Ascending aorta (tissue), 2 donors: ENCODE measurements around the gene SMTNL1. TPM values are rescaled to one million over a fixed set of nuclear protein-coding genes. Genes with fewer than 3 reads are reported as not detected.

Experiments
- DNase-seq, 2 donors: peaks; one replicate each; pipeline ENCODE4 v3.0.0-alpha.2; 2019; ENCODE audit warnings: low spot score in 2 of 2
- H3K27ac ChIP-seq, 2 donors: fragments of 200-600 bp; sonication (generic); one replicate each; pipeline ENCODE4 v1.5.1; 2016 to 2017; ENCODE audit warnings: mild to moderate bottlenecking in 1 of 2
- H3K27me3 ChIP-seq: fragments of 200-600 bp; sonication (generic); one replicate; pipeline ENCODE4 v1.5.1; 2017
- H3K36me3 ChIP-seq, 2 donors: fragments of 200-600 bp; sonication (generic); one replicate each; pipeline ENCODE4 v1.5.1; 2016
- H3K4me1 ChIP-seq, 2 donors: fragments of 200-600 bp; sonication (generic); one replicate each; pipeline ENCODE4 v1.5.1; 2016 to 2017; ENCODE audit warnings: mild to moderate bottlenecking in 1 of 2
- H3K4me3 ChIP-seq, 2 donors: fragments of 200-600 bp; sonication (generic); one replicate each; pipeline ENCODE4 v1.5.1; 2016 to 2017; ENCODE audit warnings: mild to moderate bottlenecking in 1 of 2
- H3K9me3 ChIP-seq, 2 donors: fragments of 200-600 bp; sonication (generic); one replicate each; pipeline ENCODE4 v1.5.1; 2016
- intact Hi-C: fragments of 100-400 bp; cut with DNase I; formaldehyde crosslinking; loops from one replicate; pipeline ENCODE4 v1.15.1; 2023
- total RNA-seq: library from RNA; depleted of rRNA; stranded (reverse); fragments of >200 nt; gene quantifications from one replicate; pipeline ENCODE4 v1.1.0, GENCODE V29; 2016
- TF ChIP-seq, protein P1 (sequence below), 3 experiments: fragments of 200-600 bp in 2 of 3; fragments of 450-650 bp in 1 of 3; sonication (generic) in 2 of 3; IDR thresholded peaks; one replicate each; pipeline ENCODE4 v1.5.1; 2016 to 2019; ENCODE audit warnings: antibody characterized with exemption in 3 of 3, mild to moderate bottlenecking in 1 of 3, moderate library complexity in 1 of 3

SMTNL1 gene
- total RNA-seq, 1 donor from 2014 or later, result not detected

DNA sequence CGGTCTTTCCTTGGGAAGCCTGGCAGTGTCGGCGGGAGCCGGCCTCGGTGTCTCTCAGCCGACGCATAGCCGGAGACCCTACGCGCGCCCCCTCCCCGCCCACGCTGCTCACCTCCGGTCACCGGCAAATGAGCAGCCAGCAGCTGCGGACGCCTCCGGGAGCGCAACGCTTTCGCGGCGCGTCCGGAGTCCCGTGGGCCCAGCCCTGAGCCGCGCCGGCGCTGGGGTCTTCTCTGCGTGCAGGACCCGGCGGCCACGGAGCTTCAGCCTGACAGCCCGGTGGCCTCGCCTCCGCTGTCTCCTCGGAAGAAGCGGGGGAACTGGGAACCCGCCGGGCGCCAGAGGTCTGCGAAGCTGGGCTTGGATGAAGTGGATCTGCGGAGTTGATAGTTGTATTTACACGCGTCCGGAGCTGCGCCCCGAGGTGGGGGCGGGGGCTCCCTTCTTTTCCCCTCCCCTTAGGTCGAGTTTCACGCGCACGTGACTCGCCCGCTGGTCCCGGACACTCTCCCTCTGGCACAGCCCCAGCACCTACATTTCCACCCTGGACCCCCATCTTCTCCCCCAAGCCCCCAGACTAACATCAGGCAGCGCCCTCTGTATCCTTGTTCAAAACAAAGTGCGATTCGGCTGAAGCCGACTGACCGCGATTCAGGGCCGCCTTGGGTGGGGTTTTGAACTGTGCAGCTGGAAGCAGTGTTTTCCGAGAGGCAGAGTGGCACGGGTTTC, 21.9 kb upstream of the SMTNL1 start, which contains the start of gene SLC43A1:
Gene SLC43A1 (minus strand): TSS at position 371 of the 729 bp plus-strand sequence. CDS start 1,591 bp downstream, outside the sequence.
- peak in 1 of 2 donors; percentile 71 for DNase-seq
- intact Hi-C loops, result loop anchor here (2.0 kb wide), 1 partner anchor 17 kb away; no protein-coding TSS in a partner anchor
- Histone ChIP-seq H3K27me3 (no peaks in the 10 kb centered on the region), H3K27ac (peak within 1 kb of the TSS; percentile 56 to 60), H3K9me3 (no peaks in the 10 kb centered on the region), H3K36me3 (no peaks in the 10 kb centered on the region), H3K4me1 (peaks cover 0 to 8% of the 10 kb centered on the region in 2 donors), H3K4me3 (peak within 1 kb of the TSS; percentile 72 to 86)
- TF ChIP-seq, protein P1, sequence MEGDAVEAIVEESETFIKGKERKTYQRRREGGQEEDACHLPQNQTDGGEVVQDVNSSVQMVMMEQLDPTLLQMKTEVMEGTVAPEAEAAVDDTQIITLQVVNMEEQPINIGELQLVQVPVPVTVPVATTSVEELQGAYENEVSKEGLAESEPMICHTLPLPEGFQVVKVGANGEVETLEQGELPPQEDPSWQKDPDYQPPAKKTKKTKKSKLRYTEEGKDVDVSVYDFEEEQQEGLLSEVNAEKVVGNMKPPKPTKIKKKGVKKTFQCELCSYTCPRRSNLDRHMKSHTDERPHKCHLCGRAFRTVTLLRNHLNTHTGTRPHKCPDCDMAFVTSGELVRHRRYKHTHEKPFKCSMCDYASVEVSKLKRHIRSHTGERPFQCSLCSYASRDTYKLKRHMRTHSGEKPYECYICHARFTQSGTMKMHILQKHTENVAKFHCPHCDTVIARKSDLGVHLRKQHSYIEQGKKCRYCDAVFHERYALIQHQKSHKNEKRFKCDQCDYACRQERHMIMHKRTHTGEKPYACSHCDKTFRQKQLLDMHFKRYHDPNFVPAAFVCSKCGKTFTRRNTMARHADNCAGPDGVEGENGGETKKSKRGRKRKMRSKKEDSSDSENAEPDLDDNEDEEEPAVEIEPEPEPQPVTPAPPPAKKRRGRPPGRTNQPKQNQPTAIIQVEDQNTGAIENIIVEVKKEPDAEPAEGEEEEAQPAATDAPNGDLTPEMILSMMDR (IDR thresholded peaks at IDR 0.05), result no peak

DNA sequence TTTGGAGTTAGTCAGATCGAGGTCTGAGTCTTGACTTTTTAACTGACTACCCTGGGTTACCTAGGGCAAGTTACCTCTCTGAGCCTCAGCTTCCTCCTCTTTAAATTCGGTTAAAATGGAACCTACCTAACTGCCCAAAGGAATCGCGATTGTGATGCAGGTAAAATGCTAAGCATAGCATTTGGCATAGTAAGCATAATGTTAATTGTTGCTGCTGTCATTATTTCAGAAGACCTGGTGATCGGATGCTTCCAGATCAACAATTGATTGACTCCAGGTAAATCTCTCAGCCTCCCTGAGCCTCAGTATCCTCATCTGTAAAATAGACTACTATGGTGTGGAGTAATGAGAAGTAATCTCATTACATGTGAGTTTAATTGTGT, 21.3 kb upstream of the SMTNL1 start:
- TF ChIP-seq, protein P1 (IDR thresholded peaks at IDR 0.05), result no peak
- H3K27ac ChIP-seq, result no peak overlapping the region
- H3K36me3 ChIP-seq, result no peaks in the 10 kb centered on the region
- no peak for DNase-seq
- H3K4me1 ChIP-seq, result peaks cover 0 to 8% of the 10 kb centered on the region in 2 donors
- peak overlapping the region; percentile 72 to 86 for H3K4me3 ChIP-seq
- H3K27me3 ChIP-seq, result no peaks in the 10 kb centered on the region
- intact Hi-C loops, result no loop called here
- no peaks in the 10 kb centered on the region for H3K9me3 ChIP-seq

DNA sequence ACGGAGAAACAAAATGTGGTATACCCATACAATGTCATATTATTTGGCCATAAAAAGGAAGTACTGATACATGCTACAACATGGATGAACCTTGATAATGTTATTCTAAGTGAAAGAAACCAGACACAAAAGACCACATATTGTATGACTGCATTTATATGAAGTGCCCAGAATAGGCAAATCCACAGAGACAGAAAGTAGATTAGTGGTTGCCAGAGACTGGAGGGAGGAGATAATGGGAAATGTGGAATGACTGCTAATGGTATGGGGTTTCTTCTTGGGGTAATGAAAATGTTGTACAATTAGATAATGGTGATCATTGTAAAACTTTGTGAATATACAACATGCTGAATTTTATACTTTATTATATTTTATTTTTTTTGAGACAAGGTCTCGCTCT, 16.3 kb upstream of the SMTNL1 start:
- Histone ChIP-seq H3K27me3 (no peaks in the 10 kb centered on the region), H3K9me3 (no peaks in the 10 kb centered on the region), H3K27ac (no peak overlapping the region), H3K4me3 (no peak overlapping the region), H3K4me1 (no peaks in the 10 kb centered on the region), H3K36me3 (no peaks in the 10 kb centered on the region)
- intact Hi-C loops, result no loop called here
- DNase-seq, result no peak
- TF ChIP-seq, protein P1 (IDR thresholded peaks at IDR 0.05), result no peak

DNA sequence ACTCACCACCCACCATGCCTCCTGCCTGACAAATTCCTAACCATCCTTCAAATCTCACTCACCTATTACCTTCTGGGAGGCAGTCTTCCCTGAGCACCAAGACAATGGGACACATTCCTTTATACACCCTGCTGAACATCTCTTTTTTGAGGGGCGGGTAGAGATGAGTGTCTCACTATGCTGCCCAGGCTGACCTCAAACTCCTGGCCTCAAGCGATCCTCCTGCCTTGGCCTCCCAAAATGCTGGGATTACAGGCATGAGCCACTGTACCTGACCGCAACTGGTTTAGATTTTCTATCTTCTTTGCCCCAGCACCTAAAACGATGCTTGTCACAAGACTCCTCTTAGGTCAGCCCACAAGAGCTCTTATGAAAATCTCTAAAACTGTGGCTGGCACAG, 14.0 kb upstream of the SMTNL1 start:
- Histone ChIP-seq H3K9me3 (no peaks in the 10 kb centered on the region), H3K4me3 (no peak overlapping the region), H3K4me1 (no peaks in the 10 kb centered on the region), H3K27me3 (no peaks in the 10 kb centered on the region), H3K36me3 (no peaks in the 10 kb centered on the region), H3K27ac (no peak overlapping the region)
- no peak for DNase-seq
- intact Hi-C loops, result no loop called here
- TF ChIP-seq, protein P1 (IDR thresholded peaks at IDR 0.05), result no peak

DNA sequence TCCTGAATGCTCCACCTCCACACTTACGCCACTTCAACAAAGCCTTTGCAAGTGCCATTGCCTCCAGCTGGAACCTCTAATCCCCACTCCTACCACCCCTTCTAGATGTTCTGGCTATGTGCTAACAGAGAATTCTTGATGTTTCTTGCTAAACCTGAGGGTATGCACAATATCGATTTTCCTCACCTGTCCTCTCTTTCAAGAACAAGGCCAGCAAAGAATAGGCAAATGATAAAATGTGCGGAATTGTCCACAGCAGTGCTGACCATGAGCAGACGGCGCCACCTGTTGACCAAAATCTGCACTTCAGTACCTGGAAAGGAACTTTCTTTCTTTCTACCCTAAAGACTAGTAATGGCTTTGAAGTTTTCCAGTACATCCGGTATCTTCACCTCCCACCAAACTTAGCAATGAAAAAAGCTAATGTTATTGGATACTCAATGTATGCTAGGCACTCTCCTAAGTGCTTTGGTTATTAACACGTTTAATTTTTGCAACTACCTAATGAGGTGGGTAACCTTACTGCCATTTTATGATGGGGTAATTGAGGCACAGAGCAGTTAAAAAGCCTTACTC, 10.3 kb upstream of the SMTNL1 start:
- Histone ChIP-seq H3K27me3 (no peaks in the 10 kb centered on the region), H3K27ac (no peak overlapping the region), H3K36me3 (peaks cover 0 to 3% of the 10 kb centered on the region in 2 donors), H3K4me3 (no peak overlapping the region), H3K9me3 (no peaks in the 10 kb centered on the region), H3K4me1 (peaks cover 5 to 12% of the 10 kb centered on the region in 2 donors)
- peak in 1 of 2 donors; percentile 84 for DNase-seq
- intact Hi-C loops, result loop anchor here (1.0 to 5.0 kb wide), 3 partner anchors 34 to 180 kb away; no protein-coding TSS in a partner anchor
- TF ChIP-seq, protein P1 (IDR thresholded peaks at IDR 0.05), result peak; percentile 79 to 95 (median 93)
